Hepatocyte (in vitro differentiated cells): ENCODE data around the gene DOK5. TPM values are rescaled to one million over a fixed set of nuclear protein-coding genes. Genes with fewer than 3 reads are reported as not detected.

Experiments used
- DNase-seq: peaks from one replicate; pipeline ENCODE4 v3.0.0-alpha.2; 2016; ENCODE audit warnings: low spot score
- H2AFZ ChIP-seq: fragments of 200-600 bp; sonication (generic); 2 replicates; pipeline ENCODE4 v1.6.0; 2016; ENCODE audit warnings: antibody characterized with exemption, mild to moderate bottlenecking
- H3K27ac ChIP-seq: fragments of 200-600 bp; sonication (generic); 2 replicates; pipeline ENCODE4 v1.5.1; 2016; ENCODE audit warnings: mild to moderate bottlenecking
- H3K27me3 ChIP-seq: fragments of 200-600 bp; sonication (generic); 2 replicates; pipeline ENCODE4 v1.6.1; 2016
- H3K36me3 ChIP-seq: fragments of 200-600 bp; sonication (generic); replicated peaks from 2 replicates; pipeline ENCODE4 v1.5.1; 2016; ENCODE audit warnings: low read depth; ENCODE audit not compliant: insufficient read depth
- H3K4me1 ChIP-seq: fragments of 200-600 bp; sonication (generic); 2 replicates; pipeline ENCODE4 v1.5.1; 2016; ENCODE audit warnings: mild to moderate bottlenecking, moderate library complexity; ENCODE audit not compliant: insufficient read depth
- H3K4me2 ChIP-seq: fragments of 200-600 bp; sonication (generic); 2 replicates; pipeline ENCODE4 v1.6.0; 2016
- H3K4me3 ChIP-seq: fragments of 200-600 bp; sonication (generic); 2 replicates; pipeline ENCODE4 v1.5.1; 2016; ENCODE audit warnings: mild to moderate bottlenecking
- H3K79me2 ChIP-seq: fragments of 200-600 bp; sonication (generic); 2 replicates; pipeline ENCODE4 v1.6.0; 2017; ENCODE audit warnings: mild to moderate bottlenecking
- H3K9me2 ChIP-seq: fragments of 200-600 bp; sonication (generic); replicated peaks from 2 replicates; pipeline ENCODE4 v1.6.0; 2017; ENCODE audit warnings: mild to moderate bottlenecking; ENCODE audit not compliant: insufficient read depth
- H3K9me3 ChIP-seq: fragments of 200-600 bp; sonication (generic); 2 replicates; pipeline ENCODE4 v1.5.1; 2016; ENCODE audit warnings: low read depth, mild to moderate bottlenecking
- H4K20me1 ChIP-seq: fragments of 200-600 bp; sonication (generic); 2 replicates; pipeline ENCODE4 v1.6.0; 2016; ENCODE audit warnings: mild to moderate bottlenecking; ENCODE audit not compliant: insufficient read depth, poor library complexity, severe bottlenecking
- CTCF ChIP-seq: fragments of 200-600 bp; sonication (generic); IDR thresholded peaks from 2 replicates; pipeline ENCODE4 v1.5.1; 2016; ENCODE audit warnings: antibody characterized with exemption, mild to moderate bottlenecking; ENCODE audit not compliant: poor library complexity
- EZH2 ChIP-seq: fragments of 200-600 bp; sonication (generic); IDR thresholded peaks from 2 replicates; pipeline ENCODE4 v1.6.1; 2016; ENCODE audit warnings: antibody characterized with exemption, mild to moderate bottlenecking, borderline replicate concordance
- EZH2phosphoT487 ChIP-seq: fragments of 200-600 bp; sonication (generic); IDR thresholded peaks from one replicate; pipeline ENCODE4 v1.6.1; 2018; ENCODE audit warnings: antibody characterized with exemption, mild to moderate bottlenecking, low read depth, moderate library complexity; ENCODE audit not compliant: unreplicated experiment, severe bottlenecking
- WGBS: methylation state at CpG from one replicate; pipeline ENCODE4 v1.1.6; 2016; ENCODE audit warnings: low lambda C conversion rate; ENCODE audit errors: missing lambda C conversion rate; 5-methylcytosine and 5-hydroxymethylcytosine counted together
- polyA plus RNA-seq: library from polyadenylated mRNA; unstranded; fragments of >200 nt; fragmentation: Nextera tagmentation; extraction: Ambion mirVana; gene quantifications from 2 replicates; pipeline ENCODE4 v1.2.1, GENCODE V29; 2016
- total RNA-seq: library from RNA; depleted of rRNA; stranded (reverse); fragments of >200 nt; gene quantifications from 2 replicates; pipeline ENCODE4 v1.2.3, GENCODE V29; 2014

The DOK5 gene
- total and polyA plus RNA-seq, 2 experiments from 2014 or later, result 7.0 to 7.5 TPM

GRCh38 chr20:54543369-54543768 lies 68.0 kb downstream of the DOK5 start:
- no peaks in the 10 kb centered on the region for H4K20me1 ChIP-seq
- no peak overlapping the region for H3K4me2 ChIP-seq
- H3K27ac ChIP-seq, result no peak overlapping the region
- DNase-seq, result no peak
- no peak overlapping the region for H3K4me3 ChIP-seq
- no peaks in the 10 kb centered on the region for H3K9me3 ChIP-seq
- no peak overlapping the region for H2AFZ ChIP-seq
- H3K27me3 ChIP-seq, result no peaks in the 10 kb centered on the region
- no peaks in the 10 kb centered on the region for H3K79me2 ChIP-seq
- H3K9me2 ChIP-seq, result no peaks in the 10 kb centered on the region
- H3K36me3 ChIP-seq, result no peaks in the 10 kb centered on the region
- TF ChIP-seq CTCF, result no peak
- no peak for TF ChIP-seq EZH2
- no peak for TF ChIP-seq EZH2phosphoT487
- H3K4me1 ChIP-seq, result no peaks in the 10 kb centered on the region
- 97% methylated on average over 2 of the region's 2 CpGs for WGBS

- no peak overlapping the region for H2AFZ ChIP-seq
- H4K20me1 ChIP-seq, result no peaks in the 10 kb centered on the region
- no peak overlapping the region for H3K27ac ChIP-seq
- H3K9me3 ChIP-seq, result no peaks in the 10 kb centered on the region
- TF ChIP-seq EZH2 (no peak), CTCF (no peak), EZH2phosphoT487 (no peak)
- no peaks in the 10 kb centered on the region for H3K79me2 ChIP-seq
- no peak for DNase-seq
- H3K4me3 ChIP-seq, result no peak overlapping the region
- no peak overlapping the region for H3K4me2 ChIP-seq
- no peaks in the 10 kb centered on the region for H3K36me3 ChIP-seq
- H3K4me1 ChIP-seq, result no peaks in the 10 kb centered on the region
- 82% methylated on average over 4 of the region's 4 CpGs for WGBS
- no peaks in the 10 kb centered on the region for H3K9me2 ChIP-seq
- H3K27me3 ChIP-seq, result no peaks in the 10 kb centered on the region
These were observed 70.4 kb downstream of the DOK5 start for GRCh38 chr20:54545676-54546358.

- Histone ChIP-seq H3K36me3 (no peaks in the 10 kb centered on the region), H3K79me2 (no peaks in the 10 kb centered on the region), H3K4me1 (no peaks in the 10 kb centered on the region), H3K9me2 (no peaks in the 10 kb centered on the region), H3K4me3 (no peak overlapping the region), H3K4me2 (no peak overlapping the region), H3K27ac (no peak overlapping the region), H2AFZ (no peak overlapping the region), H3K27me3 (no peaks in the 10 kb centered on the region), H3K9me3 (no peaks in the 10 kb centered on the region), H4K20me1 (no peaks in the 10 kb centered on the region)
- TF ChIP-seq EZH2, result no peak
- no peak for TF ChIP-seq EZH2phosphoT487
- TF ChIP-seq CTCF, result no peak
- DNase-seq, result no peak
- WGBS, result 96% methylated on average over 8 of the region's 8 CpGs
These were observed 73.5 kb downstream of the DOK5 start for GRCh38 chr20:54548849-54549248.
